ENCODE results near the gene POMT2. TPM values are rescaled to one million over a fixed set of nuclear protein-coding genes. Genes with fewer than 3 reads are reported as not detected.

Gene POMT2
- total RNA-seq, 1 donor from 2014 or later: 14.6 TPM

GRCh38 chr14:77238996-77239395, 81.7 kb downstream of the POMT2 start:
- Histone ChIP-seq H3K9me3 (ENCODE audit: control insufficient read depth in 3 of 3, low read length in 3 of 3) (no peaks in the 10 kb centered on the region), H3K9ac (ENCODE audit: low read depth in 1 of 3, low read length in 3 of 3) (no peak overlapping the region), H3K4me3 (ENCODE audit: low read length in 3 of 3) (no peak overlapping the region), H3K27ac (ENCODE audit: low read depth, low read length) (no peak overlapping the region), H3K4me1 (ENCODE audit: control insufficient read depth in 3 of 3, insufficient read depth in 3 of 3, low read length in 3 of 3) (no peaks in the 10 kb centered on the region), H3K36me3 (ENCODE audit: control insufficient read depth in 3 of 3, insufficient read depth in 3 of 3, low read length in 3 of 3) (no peaks in the 10 kb centered on the region), H3K27me3 (ENCODE audit: control insufficient read depth in 3 of 3, insufficient read depth in 3 of 3, low read length in 3 of 3) (peaks cover 0 to 2% (median 0%) of the 10 kb centered on the region in 3 donors)

- no peak overlapping the region for H3K9ac ChIP-seq (ENCODE audit: low read depth in 1 of 3, low read length in 3 of 3)
- no peaks in the 10 kb centered on the region for H3K4me1 ChIP-seq (ENCODE audit: control insufficient read depth in 3 of 3, insufficient read depth in 3 of 3, low read length in 3 of 3)
- no peak overlapping the region for H3K27ac ChIP-seq (ENCODE audit: low read depth, low read length)
- H3K9me3 ChIP-seq (ENCODE audit: control insufficient read depth in 3 of 3, low read length in 3 of 3): no peaks in the 10 kb centered on the region
- H3K4me3 ChIP-seq (ENCODE audit: low read length in 3 of 3): no peak overlapping the region
- H3K27me3 ChIP-seq (ENCODE audit: control insufficient read depth in 3 of 3, insufficient read depth in 3 of 3, low read length in 3 of 3): no peaks in the 10 kb centered on the region
- H3K36me3 ChIP-seq (ENCODE audit: control insufficient read depth in 3 of 3, insufficient read depth in 3 of 3, low read length in 3 of 3): no peaks in the 10 kb centered on the region
Observed at GRCh38 chr14:77238356-77238755, 82.3 kb downstream of the POMT2 start.

- H3K9me3 ChIP-seq (ENCODE audit: control insufficient read depth in 3 of 3, low read length in 3 of 3): no peaks in the 10 kb centered on the region
- H3K36me3 ChIP-seq (ENCODE audit: control insufficient read depth in 3 of 3, insufficient read depth in 3 of 3, low read length in 3 of 3): no peaks in the 10 kb centered on the region
- H3K27ac ChIP-seq (ENCODE audit: low read depth, low read length): no peak overlapping the region
- no peaks in the 10 kb centered on the region for H3K4me1 ChIP-seq (ENCODE audit: control insufficient read depth in 3 of 3, insufficient read depth in 3 of 3, low read length in 3 of 3)
- H3K4me3 ChIP-seq (ENCODE audit: low read length in 3 of 3): no peak overlapping the region
- H3K9ac ChIP-seq (ENCODE audit: low read depth in 1 of 3, low read length in 3 of 3): no peak overlapping the region
- H3K27me3 ChIP-seq (ENCODE audit: control insufficient read depth in 3 of 3, insufficient read depth in 3 of 3, low read length in 3 of 3): no peaks in the 10 kb centered on the region
Observed at GRCh38 chr14:77236814-77237213, 83.9 kb downstream of the POMT2 start.

- H3K27ac ChIP-seq (ENCODE audit: low read depth, low read length): no peak overlapping the region
- H3K9ac ChIP-seq (ENCODE audit: low read depth in 1 of 3, low read length in 3 of 3): no peak overlapping the region
- no peaks in the 10 kb centered on the region for H3K36me3 ChIP-seq (ENCODE audit: control insufficient read depth in 3 of 3, insufficient read depth in 3 of 3, low read length in 3 of 3)
- H3K4me1 ChIP-seq (ENCODE audit: control insufficient read depth in 3 of 3, insufficient read depth in 3 of 3, low read length in 3 of 3): no peaks in the 10 kb centered on the region
- no peak overlapping the region for H3K4me3 ChIP-seq (ENCODE audit: low read length in 3 of 3)
- no peaks in the 10 kb centered on the region for H3K27me3 ChIP-seq (ENCODE audit: control insufficient read depth in 3 of 3, insufficient read depth in 3 of 3, low read length in 3 of 3)
- no peaks in the 10 kb centered on the region for H3K9me3 ChIP-seq (ENCODE audit: control insufficient read depth in 3 of 3, low read length in 3 of 3)
Observed at GRCh38 chr14:77231721-77232120, 89.0 kb downstream of the POMT2 start.

GRCh38 chr14:77230914-77231313, 89.8 kb downstream of the POMT2 start:
- H3K4me1 ChIP-seq (ENCODE audit: control insufficient read depth in 3 of 3, insufficient read depth in 3 of 3, low read length in 3 of 3): no peaks in the 10 kb centered on the region
- no peaks in the 10 kb centered on the region for H3K9me3 ChIP-seq (ENCODE audit: control insufficient read depth in 3 of 3, low read length in 3 of 3)
- H3K9ac ChIP-seq (ENCODE audit: low read depth in 1 of 3, low read length in 3 of 3): no peak overlapping the region
- no peak overlapping the region for H3K27ac ChIP-seq (ENCODE audit: low read depth, low read length)
- H3K4me3 ChIP-seq (ENCODE audit: low read length in 3 of 3): no peak overlapping the region
- no peaks in the 10 kb centered on the region for H3K36me3 ChIP-seq (ENCODE audit: control insufficient read depth in 3 of 3, insufficient read depth in 3 of 3, low read length in 3 of 3)
- H3K27me3 ChIP-seq (ENCODE audit: control insufficient read depth in 3 of 3, insufficient read depth in 3 of 3, low read length in 3 of 3): no peaks in the 10 kb centered on the region

- H3K9ac ChIP-seq (ENCODE audit: low read depth in 1 of 3, low read length in 3 of 3): no peak overlapping the region
- no peak overlapping the region for H3K4me3 ChIP-seq (ENCODE audit: low read length in 3 of 3)
- no peaks in the 10 kb centered on the region for H3K36me3 ChIP-seq (ENCODE audit: control insufficient read depth in 3 of 3, insufficient read depth in 3 of 3, low read length in 3 of 3)
- no peak overlapping the region for H3K27ac ChIP-seq (ENCODE audit: low read depth, low read length)
- H3K27me3 ChIP-seq (ENCODE audit: control insufficient read depth in 3 of 3, insufficient read depth in 3 of 3, low read length in 3 of 3): peaks cover 0 to 6% (median 5%) of the 10 kb centered on the region in 3 donors
- no peaks in the 10 kb centered on the region for H3K9me3 ChIP-seq (ENCODE audit: control insufficient read depth in 3 of 3, low read length in 3 of 3)
- H3K4me1 ChIP-seq (ENCODE audit: control insufficient read depth in 3 of 3, insufficient read depth in 3 of 3, low read length in 3 of 3): no peaks in the 10 kb centered on the region
Observed at GRCh38 chr14:77228056-77228455, 92.6 kb downstream of the POMT2 start.

GRCh38 chr14:77225892-77226557, 94.7 kb downstream of the POMT2 start:
- no peaks in the 10 kb centered on the region for H3K9me3 ChIP-seq (ENCODE audit: control insufficient read depth in 3 of 3, low read length in 3 of 3)
- no peak overlapping the region for H3K27ac ChIP-seq (ENCODE audit: low read depth, low read length)
- no peaks in the 10 kb centered on the region for H3K4me1 ChIP-seq (ENCODE audit: control insufficient read depth in 3 of 3, insufficient read depth in 3 of 3, low read length in 3 of 3)
- no peak overlapping the region for H3K4me3 ChIP-seq (ENCODE audit: low read length in 3 of 3)
- no peaks in the 10 kb centered on the region for H3K36me3 ChIP-seq (ENCODE audit: control insufficient read depth in 3 of 3, insufficient read depth in 3 of 3, low read length in 3 of 3)
- H3K9ac ChIP-seq (ENCODE audit: low read depth in 1 of 3, low read length in 3 of 3): no peak overlapping the region
- peaks cover 9 to 11% (median 9%) of the 10 kb centered on the region in 3 donors for H3K27me3 ChIP-seq (ENCODE audit: control insufficient read depth in 3 of 3, insufficient read depth in 3 of 3, low read length in 3 of 3)

GRCh38 chr14:77225254-77225653, 95.4 kb downstream of the POMT2 start:
- H3K36me3 ChIP-seq (ENCODE audit: control insufficient read depth in 3 of 3, insufficient read depth in 3 of 3, low read length in 3 of 3): no peaks in the 10 kb centered on the region
- no peak overlapping the region for H3K27ac ChIP-seq (ENCODE audit: low read depth, low read length)
- peaks cover 9 to 14% (median 12%) of the 10 kb centered on the region in 3 donors for H3K27me3 ChIP-seq (ENCODE audit: control insufficient read depth in 3 of 3, insufficient read depth in 3 of 3, low read length in 3 of 3)

More at GRCh38 chr14:77225254-77225653, 95.4 kb downstream of the POMT2 start:
- Histone ChIP-seq H3K9ac (ENCODE audit: low read depth in 1 of 3, low read length in 3 of 3) (no peak overlapping the region), H3K4me1 (ENCODE audit: control insufficient read depth in 3 of 3, insufficient read depth in 3 of 3, low read length in 3 of 3) (no peaks in the 10 kb centered on the region), H3K4me3 (ENCODE audit: low read length in 3 of 3) (no peak overlapping the region), H3K9me3 (ENCODE audit: control insufficient read depth in 3 of 3, low read length in 3 of 3) (no peaks in the 10 kb centered on the region)

Small RNA genes within 50 kb of the gene (small RNA-seq; reads per million reads assigned to genes)
- gene MIR1260A: not detected

Other genes starting within 250 kb of the POMT2 start
- 13.6 TPM for gene CIPC, start 222.6 kb downstream of the POMT2 start, total RNA-seq
- 0.52 TPM for gene ZDHHC22, start 179.1 kb downstream of the POMT2 start, total RNA-seq
- 3.1 TPM for gene TMEM63C, start 139.1 kb downstream of the POMT2 start, total RNA-seq
- not detected for gene NGB, start 49.7 kb downstream of the POMT2 start, total RNA-seq
- gene GSTZ1, start 153 bp upstream of the POMT2 start, total RNA-seq: 25.1 TPM
- gene TMED8, start 56.2 kb upstream of the POMT2 start, total RNA-seq: 3.7 TPM
- not detected for gene SAMD15, start 56.5 kb upstream of the POMT2 start, total RNA-seq
- 0.52 TPM for gene NOXRED1, start 102.6 kb upstream of the POMT2 start, total RNA-seq
- gene VIPAS39, start 136.7 kb upstream of the POMT2 start, total RNA-seq: 41.2 TPM
- 92.4 TPM for gene AHSA1, start 137.2 kb upstream of the POMT2 start, total RNA-seq
- not detected for gene ISM2, start 177.9 kb upstream of the POMT2 start, total RNA-seq